SJSA1 (cell line): ENCODE results near the gene IRAG1. TPM values are rescaled to one million over a fixed set of nuclear protein-coding genes. Genes with fewer than 3 reads are reported as not detected.

Experiments
- DNase-seq, 2 experiments: peaks; one replicate each; pipeline ENCODE4 v3.0.0-alpha.2; 2015 to 2020; ENCODE audit warnings: low spot score in 2 of 2, low read depth in 1 of 2
- H3K27ac ChIP-seq: fragments of 250-450 bp; sonication (Bioruptor Pico); 2 replicates; pipeline ENCODE4 v1.5.1; 2020; ENCODE audit warnings: mild to moderate bottlenecking, moderate library complexity
- H3K27me3 ChIP-seq: fragments of 250-450 bp; sonication (Bioruptor Pico); replicated peaks from 2 replicates; pipeline ENCODE4 v1.5.1; 2020; ENCODE audit warnings: mild to moderate bottlenecking, moderate library complexity
- H3K36me3 ChIP-seq: fragments of 250-450 bp; sonication (Bioruptor Pico); 2 replicates; pipeline ENCODE4 v1.5.1; 2020; ENCODE audit warnings: mild to moderate bottlenecking
- H3K4me1 ChIP-seq: fragments of 250-450 bp; sonication (Bioruptor Pico); replicated peaks from 2 replicates; pipeline ENCODE4 v1.6.1; 2021; ENCODE audit warnings: mild to moderate bottlenecking
- H3K4me3 ChIP-seq: fragments of 250-450 bp; sonication (Bioruptor Pico); 2 replicates; pipeline ENCODE4 v1.5.1; 2020; ENCODE audit warnings: mild to moderate bottlenecking
- H3K9me3 ChIP-seq: fragments of 250-450 bp; sonication (Bioruptor Pico); replicated peaks from 2 replicates; pipeline ENCODE4 v1.5.1; 2020; ENCODE audit warnings: mild to moderate bottlenecking
- total RNA-seq: library from RNA; depleted of rRNA; stranded (reverse); fragments of >200 nt; shearing (Covaris generic); gene quantifications from 2 replicates; pipeline ENCODE4 v1.2.3, GENCODE V29; 2014

IRAG1 gene
- total RNA-seq, 1 experiment from 2014 or later: 3.8 TPM

- no peak for DNase-seq
- H3K9me3 ChIP-seq: no peaks in the 10 kb centered on the region
- no peaks in the 10 kb centered on the region for H3K27me3 ChIP-seq
- H3K27ac ChIP-seq: no peak overlapping the region
- H3K36me3 ChIP-seq: no peaks in the 10 kb centered on the region
- H3K4me3 ChIP-seq: no peak overlapping the region
- peaks cover 32% of the 10 kb centered on the region for H3K4me1 ChIP-seq
These were observed 24.1 kb downstream of the IRAG1 start for GRCh38 chr11:10669258-10670033.

GRCh38 chr11:10667521-10667885 lies 26.1 kb downstream of the IRAG1 start:
- Histone ChIP-seq H3K27me3 (no peaks in the 10 kb centered on the region), H3K27ac (peak overlapping the region; percentile 77), H3K4me1 (peaks cover 24% of the 10 kb centered on the region), H3K9me3 (no peaks in the 10 kb centered on the region), H3K36me3 (no peaks in the 10 kb centered on the region), H3K4me3 (no peak overlapping the region)
- DNase-seq: no peak

- Histone ChIP-seq H3K9me3 (no peaks in the 10 kb centered on the region), H3K4me1 (peaks cover 24% of the 10 kb centered on the region), H3K36me3 (no peaks in the 10 kb centered on the region), H3K27ac (peak overlapping the region; percentile 77), H3K4me3 (no peak overlapping the region), H3K27me3 (no peaks in the 10 kb centered on the region)
- DNase-seq: peak in 1 of 2 experiments; percentile 51
These were observed 26.7 kb downstream of the IRAG1 start for GRCh38 chr11:10666556-10667520.

- H3K9me3 ChIP-seq: no peaks in the 10 kb centered on the region
- H3K4me1 ChIP-seq: peaks cover 35% of the 10 kb centered on the region
- no peak overlapping the region for H3K27ac ChIP-seq
- no peaks in the 10 kb centered on the region for H3K27me3 ChIP-seq
- no peaks in the 10 kb centered on the region for H3K36me3 ChIP-seq
- H3K4me3 ChIP-seq: no peak overlapping the region
- no peak for DNase-seq
These were observed 29.1 kb downstream of the IRAG1 start for GRCh38 chr11:10664496-10664895.

- Histone ChIP-seq H3K27ac (no peak overlapping the region), H3K9me3 (no peaks in the 10 kb centered on the region), H3K27me3 (no peaks in the 10 kb centered on the region), H3K4me1 (peaks cover 35% of the 10 kb centered on the region), H3K4me3 (no peak overlapping the region), H3K36me3 (no peaks in the 10 kb centered on the region)
- no peak for DNase-seq
These were observed 29.6 kb downstream of the IRAG1 start for GRCh38 chr11:10663990-10664389.

GRCh38 chr11:10663365-10663764 lies 30.2 kb downstream of the IRAG1 start:
- H3K4me1 ChIP-seq: peaks cover 41% of the 10 kb centered on the region
- no peak overlapping the region for H3K27ac ChIP-seq

GRCh38 chr11:10660323-10660722 lies 33.2 kb downstream of the IRAG1 start:
- Histone ChIP-seq H3K4me1 (peaks cover 53% of the 10 kb centered on the region), H3K27me3 (no peaks in the 10 kb centered on the region), H3K9me3 (no peaks in the 10 kb centered on the region), H3K36me3 (no peaks in the 10 kb centered on the region), H3K4me3 (no peak overlapping the region), H3K27ac (peak overlapping the region; percentile 84)
- DNase-seq: no peak

More at GRCh38 chr11:10663365-10663764, 30.2 kb downstream of the IRAG1 start:
- Histone ChIP-seq H3K9me3 (no peaks in the 10 kb centered on the region), H3K27me3 (no peaks in the 10 kb centered on the region), H3K36me3 (no peaks in the 10 kb centered on the region), H3K4me3 (no peak overlapping the region)
- no peak for DNase-seq

GRCh38 chr11:10659339-10660216 lies 34.0 kb downstream of the IRAG1 start:
- H3K4me1 ChIP-seq: peaks cover 58% of the 10 kb centered on the region
- no peak overlapping the region for H3K4me3 ChIP-seq
- no peaks in the 10 kb centered on the region for H3K9me3 ChIP-seq
- DNase-seq: peak; percentile 85 to 86
- H3K27ac ChIP-seq: peak overlapping the region; percentile 84
- H3K27me3 ChIP-seq: no peaks in the 10 kb centered on the region
- no peaks in the 10 kb centered on the region for H3K36me3 ChIP-seq

GRCh38 chr11:10658621-10659338 lies 34.8 kb downstream of the IRAG1 start:
- no peak for DNase-seq

GRCh38 chr11:10657308-10658271 lies 36.0 kb downstream of the IRAG1 start:
- Histone ChIP-seq H3K9me3 (no peaks in the 10 kb centered on the region), H3K27ac (peak overlapping the region; percentile 84), H3K4me3 (no peak overlapping the region), H3K4me1 (peaks cover 58% of the 10 kb centered on the region), H3K27me3 (no peaks in the 10 kb centered on the region), H3K36me3 (no peaks in the 10 kb centered on the region)
- peak; percentile 61 to 76 for DNase-seq

More at GRCh38 chr11:10658621-10659338, 34.8 kb downstream of the IRAG1 start:
- no peaks in the 10 kb centered on the region for H3K36me3 ChIP-seq
- no peaks in the 10 kb centered on the region for H3K9me3 ChIP-seq
- peaks cover 58% of the 10 kb centered on the region for H3K4me1 ChIP-seq
- no peaks in the 10 kb centered on the region for H3K27me3 ChIP-seq
- H3K27ac ChIP-seq: peak overlapping the region; percentile 84
- H3K4me3 ChIP-seq: no peak overlapping the region

GRCh38 chr11:10655943-10656576 lies 37.5 kb downstream of the IRAG1 start:
- H3K36me3 ChIP-seq: no peaks in the 10 kb centered on the region
- H3K9me3 ChIP-seq: no peaks in the 10 kb centered on the region
- peaks cover 58% of the 10 kb centered on the region for H3K4me1 ChIP-seq
- DNase-seq: no peak
- H3K27ac ChIP-seq: no peak overlapping the region; the same call in 1 of the 2 replicates
- no peak overlapping the region for H3K4me3 ChIP-seq
- no peaks in the 10 kb centered on the region for H3K27me3 ChIP-seq
